IMR-90 (cell line): ENCODE data around the gene PCSK5. TPM values are rescaled to one million over a fixed set of nuclear protein-coding genes. Genes with fewer than 3 reads are reported as not detected.

ENCODE experiments used
- ATAC-seq: fragments of 200-7000 bp; cut with Tn5 transposase; 2 replicates; pipeline ENCODE4 v1.9.1; 2020; ENCODE audit warnings: low read depth, mild to moderate bottlenecking, moderate library complexity
- BruUV-seq: library from RNA; stranded (reverse); fragments of 400-500 nt; replicated peaks from 2 replicates; lab custom pipeline; 2021; lab: Mats Ljungman, UMichigan
- CTCF ChIA-PET: fragments of 300-600 bp; formaldehyde crosslinking; extraction: SDS; loops from one replicate; lab custom pipeline; 2021; ENCODE audit warnings: antibody characterized with exemption; lab: Yijun Ruan, JAX
- POLR2A ChIA-PET: fragments of 300-600 bp; sonication (Branson Sonifier 250); formaldehyde crosslinking; loops from one replicate; lab custom pipeline; 2022; ENCODE audit warnings: antibody characterized with exemption; ENCODE audit not compliant: unreplicated experiment; lab: Charles Lee
- DNase-seq: peaks from one replicate; pipeline ENCODE4 v3.0.0; 2013
- H2AFZ ChIP-seq: replicated peaks from 2 replicates; pipeline ENCODE3; 2013; ENCODE audit warnings: low read length, mild to moderate bottlenecking; ENCODE audit not compliant: poor library complexity
- H2AK5ac ChIP-seq: 2 replicates; pipeline ENCODE4 v1.6.1; 2013; ENCODE audit warnings: low read depth, low read length, inconsistent platforms
- H2AK9ac ChIP-seq: replicated peaks from 2 replicates; pipeline ENCODE3; 2013; ENCODE audit warnings: mild to moderate bottlenecking, low read depth, low read length, moderate library complexity; ENCODE audit not compliant: poor library complexity
- H2BK120ac ChIP-seq: 2 replicates; pipeline ENCODE4 v1.6.1; 2013; ENCODE audit warnings: low read depth, low read length, inconsistent platforms
- H2BK15ac ChIP-seq: 3 replicates; pipeline ENCODE4 v1.6.1; 2013; ENCODE audit warnings: low read depth, low read length, inconsistent platforms
- H2BK20ac ChIP-seq: 2 replicates; pipeline ENCODE4 v1.6.1; 2013; ENCODE audit warnings: low read depth, mild to moderate bottlenecking, inconsistent platforms, low read length, moderate library complexity
- H2BK5ac ChIP-seq: 2 replicates; pipeline ENCODE4 v1.6.1; 2013; ENCODE audit warnings: mild to moderate bottlenecking, low read depth, low read length, inconsistent platforms; ENCODE audit not compliant: poor library complexity, severe bottlenecking
- H3K14ac ChIP-seq: replicated peaks from 2 replicates; pipeline ENCODE4 v1.6.1; 2013; ENCODE audit warnings: low read depth, low read length, inconsistent platforms
- H3K18ac ChIP-seq: 2 replicates; pipeline ENCODE4 v1.6.1; 2013; ENCODE audit warnings: low read depth, low read length, control low read depth
- H3K23ac ChIP-seq: 2 replicates; pipeline ENCODE4 v1.6.1; 2013; ENCODE audit warnings: low read depth, low read length, inconsistent platforms
- H3K27ac ChIP-seq: 2 replicates; pipeline ENCODE4 v1.5.1; 2013; ENCODE audit warnings: mild to moderate bottlenecking, control low read depth, low read length; ENCODE audit not compliant: insufficient read depth
- H3K27me3 ChIP-seq: 2 replicates; pipeline ENCODE4 v1.6.1; 2013; ENCODE audit warnings: low read length; ENCODE audit not compliant: control insufficient read depth, insufficient read depth
- H3K36me3 ChIP-seq: 2 replicates; pipeline ENCODE4 v1.6.1; 2013; ENCODE audit warnings: low read length, mixed read lengths; ENCODE audit not compliant: control insufficient read depth, insufficient read depth
- H3K4ac ChIP-seq: 2 replicates; pipeline ENCODE4 v1.6.1; 2013; ENCODE audit warnings: low read depth, low read length, inconsistent platforms
- H3K4me1 ChIP-seq: 2 replicates; pipeline ENCODE4 v1.6.1; 2013; ENCODE audit warnings: low read length, mixed read lengths; ENCODE audit not compliant: control insufficient read depth, insufficient read depth
- H3K4me2 ChIP-seq: 2 replicates; pipeline ENCODE4 v1.6.1; 2013; ENCODE audit warnings: low read depth, mild to moderate bottlenecking, control low read depth, low read length, moderate library complexity
- H3K4me3 ChIP-seq: 2 replicates; pipeline ENCODE4 v1.5.1; 2013; ENCODE audit warnings: low read depth, mild to moderate bottlenecking, control low read depth, low read length, moderate library complexity; ENCODE audit not compliant: insufficient read depth
- H3K56ac ChIP-seq: 2 replicates; pipeline ENCODE4 v1.6.1; 2013; ENCODE audit warnings: low read length, inconsistent platforms; ENCODE audit not compliant: insufficient read depth; ENCODE audit errors: extremely low read depth
- H3K79me1 ChIP-seq, 2 experiments: 2 replicates each; pipeline ENCODE4 v1.6.1; 2013; ENCODE audit warnings: low read length in 2 of 2, inconsistent platforms in 1 of 2, low read depth in 1 of 2
- H3K9ac ChIP-seq: 2 replicates; pipeline ENCODE4 v1.6.1; 2013; ENCODE audit warnings: low read depth, low read length, control low read depth
- H3K9me1 ChIP-seq: 2 replicates; pipeline ENCODE4 v1.6.1; 2013; ENCODE audit warnings: low read length, inconsistent platforms; ENCODE audit not compliant: insufficient read depth
- H3K9me3 ChIP-seq: 2 replicates; pipeline ENCODE4 v1.6.1; 2013; ENCODE audit warnings: low read length; ENCODE audit not compliant: control insufficient read depth, insufficient read depth
- H4K20me1 ChIP-seq: 2 replicates; pipeline ENCODE4 v1.6.1; 2013; ENCODE audit warnings: low read length, inconsistent platforms; ENCODE audit not compliant: insufficient read depth
- H4K5ac ChIP-seq: 2 replicates; pipeline ENCODE4 v1.6.1; 2013; ENCODE audit warnings: mild to moderate bottlenecking, low read depth, low read length, control low read depth
- H4K8ac ChIP-seq, 2 experiments: 2 replicates each; pipeline ENCODE4 v1.6.1; 2013; ENCODE audit warnings: low read depth in 2 of 2, low read length in 2 of 2, control low read depth in 1 of 2, inconsistent platforms in 1 of 2
- H4K91ac ChIP-seq: 2 replicates; pipeline ENCODE4 v1.6.1; 2013; ENCODE audit warnings: low read depth, low read length, inconsistent platforms; ENCODE audit not compliant: insufficient read depth
- BHLHE40 ChIP-seq: fragments of 150-350 bp; IDR thresholded peaks from 2 replicates; pipeline ENCODE4 v1.6.1; 2016; ENCODE audit warnings: mild to moderate bottlenecking, low read depth, low read length
- CTCF ChIP-seq: conservative IDR thresholded peaks from 2 replicates; pipeline ENCODE4 v1.5.1; 2012; ENCODE audit warnings: mild to moderate bottlenecking, low read depth, low read length, improper control_type of control experiment
- MAZ ChIP-seq: IDR thresholded peaks from 2 replicates; pipeline ENCODE4 v1.6.1; 2012; ENCODE audit warnings: low read depth, mild to moderate bottlenecking, low read length, improper control_type of control experiment, moderate library complexity, borderline replicate concordance
- POLR2A ChIP-seq: IDR thresholded peaks from 2 replicates; pipeline ENCODE4 v1.6.1; 2012; ENCODE audit warnings: mild to moderate bottlenecking, low read depth, low read length
- RAD21 ChIP-seq: IDR thresholded peaks from 2 replicates; pipeline ENCODE4 v1.6.1; 2012; ENCODE audit warnings: low read length, improper control_type of control experiment
- RCOR1 ChIP-seq: IDR thresholded peaks from 2 replicates; pipeline ENCODE4 v1.6.1; 2012; ENCODE audit warnings: mild to moderate bottlenecking, low read length, improper control_type of control experiment; ENCODE audit not compliant: insufficient replicate concordance
- SMC3 ChIP-seq: fragments of 150-350 bp; IDR thresholded peaks from 2 replicates; pipeline ENCODE4 v1.6.1; 2016; ENCODE audit warnings: low read depth, mild to moderate bottlenecking, antibody characterized with exemption, low read length, moderate library complexity
- WGBS, 2 experiments: methylation state at CpG; one replicate each; pipeline versions ENCODE4 v1.1.5 to v1.1.7; 2013; ENCODE audit warnings: missing lambda C conversion rate in 2 of 2; ENCODE audit not compliant: insufficient read length in 1 of 2; ENCODE audit errors: extremely low coverage in 2 of 2; 5-methylcytosine and 5-hydroxymethylcytosine counted together
- dilution Hi-C: fragments of 300-500 bp; cut with HindIII; formaldehyde crosslinking; loops from one replicate; pipeline ENCODE4 v1.14.3; 2018; ENCODE audit warnings: low sequenced_read_pairs; ENCODE audit not compliant: unreplicated experiment
- in situ Hi-C: fragments of 300-500 bp; cut with MboI; formaldehyde crosslinking; loops from 3 replicates; pipeline ENCODE4 v1.14.3; 2019; ENCODE audit warnings: low sequenced_read_pairs, inconsistent platforms, mixed read lengths
- intact Hi-C: fragments of 100-400 bp; cut with micrococcal nuclease; formaldehyde crosslinking; loops from 2 replicates; pipeline ENCODE4 v1.10.0; 2022
- polyA plus RNA-seq, 3 experiments: library from polyadenylated mRNA; depleted of rRNA; stranded (reverse); fragments of >200 nt; gene quantifications; 2 replicates each; pipeline ENCODE4 v1.2.3, GENCODE V29; 2012; ENCODE audit warnings: low replicate concordance in 1 of 3
- total RNA-seq: library from RNA; depleted of rRNA; stranded (reverse); fragments of >200 nt; gene quantifications from 2 replicates; pipeline ENCODE4 v1.2.3, GENCODE V29; 2012
- TF ChIP-seq, protein P1 (sequence below): fragments of 150-350 bp; IDR thresholded peaks from 2 replicates; pipeline ENCODE4 v1.6.1; 2017; ENCODE audit warnings: mild to moderate bottlenecking, antibody characterized with exemption, low read length, low read depth

The PCSK5 gene
- total and polyA plus RNA-seq, 2 of the 4 experiments (the other 2 are of a cell fraction), result 1.5 to 3.0 TPM

DNA sequence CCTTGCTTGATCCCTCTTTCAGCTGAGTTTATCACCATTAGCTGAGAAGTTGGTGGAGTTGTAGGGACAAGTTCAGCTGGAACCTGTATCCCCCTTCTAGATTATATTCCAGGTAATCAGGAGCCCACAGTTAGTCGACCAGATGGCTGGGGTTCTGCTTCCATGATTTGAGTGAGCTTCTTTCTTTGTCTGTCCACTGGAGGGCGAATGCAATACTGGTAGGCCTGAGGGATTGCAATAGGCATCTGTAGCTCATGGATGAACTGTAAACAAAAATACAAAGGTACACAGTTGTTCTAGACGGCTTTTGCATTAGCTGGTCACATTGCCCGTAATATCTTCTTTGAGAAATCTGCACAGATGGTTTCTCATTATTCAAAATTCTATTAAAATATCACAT, 88.9 kb downstream of the PCSK5 start:
- Histone ChIP-seq H3K27ac (no peak overlapping the region), H4K5ac (no peak overlapping the region), H4K20me1 (no peaks in the 10 kb centered on the region), H3K9me3 (no peaks in the 10 kb centered on the region), H4K91ac (no peak overlapping the region), H2BK15ac (no peak overlapping the region), H3K4me3 (no peak overlapping the region), H3K18ac (no peak overlapping the region), H2BK20ac (no peak overlapping the region), H3K56ac (no peak overlapping the region), H3K14ac (no peak overlapping the region), H4K8ac (no peak overlapping the region), H3K4ac (no peak overlapping the region), H2AFZ (no peak overlapping the region), H2BK5ac (no peak overlapping the region), H3K27me3 (no peaks in the 10 kb centered on the region), H2AK5ac (no peak overlapping the region), H2BK120ac (no peak overlapping the region), H3K4me2 (no peak overlapping the region), H3K9me1 (no peaks in the 10 kb centered on the region), H2AK9ac (no peak overlapping the region), H3K9ac (no peak overlapping the region), H3K23ac (no peak overlapping the region), H3K36me3 (no peaks in the 10 kb centered on the region), H3K4me1 (peaks cover 5% of the 10 kb centered on the region; the same call in 1 of the 2 replicates), H3K79me1 (no peaks in the 10 kb centered on the region)
- ChIA-PET CTCF (interaction anchor here (0.6 to 1.1 kb wide), 4 partner anchors 19 to 325 kb away, joined by 3 to 5 read pairs (median 3); no protein-coding TSS in a partner anchor), POLR2A (no interaction called here)
- no TSS peak for BruUV-seq
- in situ Hi-C loops, result no loop called here
- peak; percentile 13 for DNase-seq
- 40% methylated on average over 2 of the region's 4 CpGs; no CpG with 5 or more reads in 1 of the 2 experiments for WGBS, 2 experiments
- TF ChIP-seq RCOR1, result no peak
- no peak for TF ChIP-seq BHLHE40
- peak; percentile 23; the same call in 1 of the 2 replicates for TF ChIP-seq CTCF
- TF ChIP-seq, protein P1, sequence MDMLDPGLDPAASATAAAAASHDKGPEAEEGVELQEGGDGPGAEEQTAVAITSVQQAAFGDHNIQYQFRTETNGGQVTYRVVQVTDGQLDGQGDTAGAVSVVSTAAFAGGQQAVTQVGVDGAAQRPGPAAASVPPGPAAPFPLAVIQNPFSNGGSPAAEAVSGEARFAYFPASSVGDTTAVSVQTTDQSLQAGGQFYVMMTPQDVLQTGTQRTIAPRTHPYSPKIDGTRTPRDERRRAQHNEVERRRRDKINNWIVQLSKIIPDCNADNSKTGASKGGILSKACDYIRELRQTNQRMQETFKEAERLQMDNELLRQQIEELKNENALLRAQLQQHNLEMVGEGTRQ, result no peak
- TF ChIP-seq POLR2A, result no peak
- peak; percentile 31; the same call in 1 of the 2 replicates for TF ChIP-seq RAD21
- 0 out of 2 replicates have a peak, but pooled peaks have one; percentile 13 for TF ChIP-seq SMC3
- TF ChIP-seq MAZ, result no peak
- intact Hi-C loops, result loop anchor here (2.0 kb wide), 1 partner anchor 323 kb away; no protein-coding TSS in a partner anchor
- dilution Hi-C loops, result no loop called here
- peak; percentile 61; the same call in 1 of the 2 replicates for ATAC-seq
